WTC11 (cell line): Measurements from ENCODE around the gene STOX2.

ENCODE experiments used
- RELA ChIP-seq: sonication (generic); formaldehyde crosslinking; IDR thresholded peaks from 2 replicates; pipeline ENCODE4 v1.8.1; 2022; ENCODE audit warnings: missing genetic modification reagents, mild to moderate bottlenecking, borderline replicate concordance
- TF ChIP-seq, protein P1 (sequence below): fragments of 200-600 bp; IDR thresholded peaks from 2 replicates; pipeline ENCODE4 v1.8.0; 2022; ENCODE audit warnings: antibody characterized with exemption

DNA sequence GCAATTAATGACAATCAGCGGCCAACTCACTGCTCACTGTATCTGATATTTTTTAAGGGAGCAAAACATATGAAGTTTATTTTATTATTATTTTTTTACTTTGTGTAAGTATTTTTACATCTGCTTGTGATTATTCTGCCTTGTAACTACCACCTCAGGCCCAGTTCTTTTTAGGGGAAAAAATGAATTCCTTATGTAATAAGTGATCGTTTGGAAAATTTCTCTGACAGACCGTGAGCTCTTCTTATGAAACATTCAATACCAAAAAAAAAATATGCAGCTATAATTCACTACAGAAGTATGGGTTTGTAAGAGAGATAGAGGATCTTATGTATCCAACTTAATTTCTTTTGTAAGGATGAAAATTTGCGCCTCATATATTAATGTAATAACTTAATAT, 33.5 kb upstream of the STOX2 start:
- no peak for TF ChIP-seq RELA (CRISPR knock-in tag)
- TF ChIP-seq, protein P1, sequence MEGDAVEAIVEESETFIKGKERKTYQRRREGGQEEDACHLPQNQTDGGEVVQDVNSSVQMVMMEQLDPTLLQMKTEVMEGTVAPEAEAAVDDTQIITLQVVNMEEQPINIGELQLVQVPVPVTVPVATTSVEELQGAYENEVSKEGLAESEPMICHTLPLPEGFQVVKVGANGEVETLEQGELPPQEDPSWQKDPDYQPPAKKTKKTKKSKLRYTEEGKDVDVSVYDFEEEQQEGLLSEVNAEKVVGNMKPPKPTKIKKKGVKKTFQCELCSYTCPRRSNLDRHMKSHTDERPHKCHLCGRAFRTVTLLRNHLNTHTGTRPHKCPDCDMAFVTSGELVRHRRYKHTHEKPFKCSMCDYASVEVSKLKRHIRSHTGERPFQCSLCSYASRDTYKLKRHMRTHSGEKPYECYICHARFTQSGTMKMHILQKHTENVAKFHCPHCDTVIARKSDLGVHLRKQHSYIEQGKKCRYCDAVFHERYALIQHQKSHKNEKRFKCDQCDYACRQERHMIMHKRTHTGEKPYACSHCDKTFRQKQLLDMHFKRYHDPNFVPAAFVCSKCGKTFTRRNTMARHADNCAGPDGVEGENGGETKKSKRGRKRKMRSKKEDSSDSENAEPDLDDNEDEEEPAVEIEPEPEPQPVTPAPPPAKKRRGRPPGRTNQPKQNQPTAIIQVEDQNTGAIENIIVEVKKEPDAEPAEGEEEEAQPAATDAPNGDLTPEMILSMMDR, result no peak
